GM18502 (cell line): ENCODE data around the gene KRTAP12-2.

Experiments
- ATAC-seq: cut with Tn5 transposase; IDR thresholded peaks from one replicate; pipeline ENCODE4 v1.9.1; 2021; ENCODE audit warnings: mild to moderate bottlenecking; ENCODE audit not compliant: unreplicated experiment, poor library complexity

The KRTAP12-2 gene

GRCh38 chr21:44666401-44667320 lies at the start of gene KRTAP12-2:
KRTAP12-2 (minus strand) TSS chr21:44666927; CDS start chr21:44666886, 41 bp downstream.
- no peak for ATAC-seq

- no peak for ATAC-seq
These were observed 48.2 kb upstream of the KRTAP12-2 start for GRCh38 chr21:44714905-44715304.

- no peak for ATAC-seq
These were observed 47.1 kb upstream of the KRTAP12-2 start for GRCh38 chr21:44713846-44714245.

GRCh38 chr21:44713130-44713529 lies 46.4 kb upstream of the KRTAP12-2 start:
- ATAC-seq = no peak

- no peak for ATAC-seq
These were observed 45.7 kb upstream of the KRTAP12-2 start for GRCh38 chr21:44712203-44713028.

- ATAC-seq = no peak
These were observed 44.8 kb upstream of the KRTAP12-2 start, which contains the start of gene TSPEAR for GRCh38 chr21:44711327-44712202. TSPEAR (minus strand) TSS chr21:44711572; CDS start chr21:44711514, 58 bp downstream.

GRCh38 chr21:44710756-44711326 lies 44.1 kb upstream of the KRTAP12-2 start:
- ATAC-seq = no peak

- no peak for ATAC-seq
These were observed 43.6 kb upstream of the KRTAP12-2 start for GRCh38 chr21:44710294-44710665.

GRCh38 chr21:44709426-44710293 lies 42.9 kb upstream of the KRTAP12-2 start:
- ATAC-seq = no peak

- ATAC-seq = no peak
These were observed 42.2 kb upstream of the KRTAP12-2 start for GRCh38 chr21:44708866-44709425.

- no peak for ATAC-seq
These were observed 41.6 kb upstream of the KRTAP12-2 start for GRCh38 chr21:44708213-44708865.

- ATAC-seq = no peak
These were observed 40.2 kb upstream of the KRTAP12-2 start for GRCh38 chr21:44706706-44707581.

- no peak for ATAC-seq
These were observed 39.4 kb upstream of the KRTAP12-2 start for GRCh38 chr21:44706026-44706705.

- ATAC-seq = no peak
These were observed 37.9 kb upstream of the KRTAP12-2 start for GRCh38 chr21:44704636-44705001.

GRCh38 chr21:44703731-44704635 lies 37.3 kb upstream of the KRTAP12-2 start:
- no peak for ATAC-seq
